GM12878 (cell line): ENCODE measurements around the gene FBLN5. TPM values are rescaled to one million over a fixed set of nuclear protein-coding genes. Genes with fewer than 3 reads are reported as not detected.

Source experiments
- ATAC-seq: fragments of 200-7000 bp; cut with Tn5 transposase; 3 replicates; pipeline ENCODE4 v1.9.1; 2020; ENCODE audit warnings: mild to moderate bottlenecking, moderate library complexity
- BruUV-seq: library from RNA; stranded (reverse); fragments of 400-500 nt; replicated peaks from 2 replicates; lab custom pipeline; 2021; lab: Mats Ljungman, UMichigan
- CTCF ChIA-PET: fragments of 300-600 bp; sonication (Branson Sonifier 250); formaldehyde crosslinking; extraction: SDS; loops from one replicate; lab custom pipeline; 2021; ENCODE audit warnings: inconsistent platforms; lab: Yijun Ruan, JAX
- POLR2A ChIA-PET: fragments of 350-600 bp; formaldehyde crosslinking; extraction: SDS; loops from one replicate; lab custom pipeline; 2021; ENCODE audit warnings: inconsistent platforms; lab: Charles Lee
- RAD21 ChIA-PET: fragments of 300-600 bp; sonication (Branson Sonifier 250); formaldehyde crosslinking; loops from one replicate; lab custom pipeline; 2023; ENCODE audit warnings: antibody characterized with exemption; ENCODE audit not compliant: unreplicated experiment; lab: Charles Lee
- SMC1A ChIA-PET: fragments of 300-600 bp; sonication (Branson Sonifier 250); formaldehyde crosslinking; loops from one replicate; lab custom pipeline; 2023; ENCODE audit not compliant: unreplicated experiment, uncharacterized antibody; lab: Charles Lee
- DNase-seq: peaks from one replicate; pipeline ENCODE4 v3.0.0-alpha.2; 2011; ENCODE audit warnings: low read depth, low spot score
- FAIRE-seq: peaks from 3 replicates; lab custom pipeline; 2011; peaks lifted over from hg19 to GRCh38; lab: Jason Lieb, UNC
- H2AFZ ChIP-seq: 2 replicates; pipeline ENCODE4 v1.6.0; 2011; ENCODE audit warnings: low read depth, low read length, control low read depth; ENCODE audit not compliant: control insufficient read depth
- H3K27ac ChIP-seq: 2 replicates; pipeline ENCODE4 v1.5.1; 2011; ENCODE audit warnings: control low read depth; ENCODE audit not compliant: control insufficient read depth, insufficient read depth
- H3K27me3 ChIP-seq, 2 experiments: replicated peaks in 1 of 2; 2 replicates each; pipeline versions ENCODE4 v1.6.0 to v1.6.1; 2011; ENCODE audit warnings: low read length in 1 of 2; ENCODE audit not compliant: control insufficient read depth in 2 of 2, insufficient read depth in 2 of 2
- H3K36me3 ChIP-seq, 2 experiments: 2 replicates each; pipeline ENCODE4 v1.5.1; 2011; ENCODE audit warnings: low read length in 1 of 2; ENCODE audit not compliant: control insufficient read depth in 2 of 2, insufficient read depth in 2 of 2
- H3K4me1 ChIP-seq: 2 replicates; pipeline ENCODE4 v1.6.1; 2011; ENCODE audit warnings: mild to moderate bottlenecking, low read length, moderate library complexity, mixed read lengths; ENCODE audit not compliant: control insufficient read depth, insufficient read depth
- H3K4me2 ChIP-seq: 2 replicates; pipeline ENCODE4 v1.6.0; 2011; ENCODE audit warnings: control low read depth; ENCODE audit not compliant: control insufficient read depth, insufficient read depth
- H3K4me3 ChIP-seq: fragments of 200-600 bp; sonication (generic); 2 replicates; pipeline ENCODE4 v1.5.1; 2016
- H3K79me2 ChIP-seq: 2 replicates; pipeline ENCODE4 v1.6.0; 2011; ENCODE audit warnings: low read length; ENCODE audit not compliant: control insufficient read depth, insufficient read depth
- H3K9ac ChIP-seq: 2 replicates; pipeline ENCODE4 v1.8.0; 2011; ENCODE audit warnings: low read length, control low read depth, mixed read lengths; ENCODE audit not compliant: control insufficient read depth, insufficient read depth
- H3K9me3 ChIP-seq: replicated peaks from 3 replicates; pipeline ENCODE4 v1.5.1; 2011; ENCODE audit warnings: mild to moderate bottlenecking, low read length; ENCODE audit not compliant: control insufficient read depth, insufficient read depth
- H4K20me1 ChIP-seq: 2 replicates; pipeline ENCODE4 v1.6.0; 2011; ENCODE audit not compliant: control insufficient read depth, insufficient read depth
- CBX3 ChIP-seq: fragments of 200-600 bp; sonication (generic); IDR thresholded peaks from 2 replicates; pipeline ENCODE4 v1.6.1; 2016; ENCODE audit warnings: low read depth, borderline replicate concordance
- CHD4 ChIP-seq: fragments of 200-600 bp; sonication (generic); IDR thresholded peaks from 2 replicates; pipeline ENCODE4 v1.6.1; 2016; ENCODE audit warnings: mild to moderate bottlenecking
- CUX1 ChIP-seq: IDR thresholded peaks from 2 replicates; pipeline ENCODE4 v1.6.1; 2012; ENCODE audit warnings: improper control_type of control experiment, low read depth, low read length; ENCODE audit not compliant: insufficient replicate concordance
- IKZF1 ChIP-seq: fragments of 450-650 bp; conservative IDR thresholded peaks from 2 replicates; pipeline ENCODE4 v1.6.1; 2017; ENCODE audit warnings: antibody characterized with exemption, mild to moderate bottlenecking
- LARP7 ChIP-seq: fragments of 450-650 bp; IDR thresholded peaks from 2 replicates; pipeline ENCODE4 v1.6.1; 2017; ENCODE audit warnings: mild to moderate bottlenecking
- PAX5 ChIP-seq: IDR thresholded peaks from 2 replicates; pipeline ENCODE4 v1.6.1; 2011; ENCODE audit warnings: low read depth, low read length, borderline replicate concordance
- POLR2AphosphoS5 ChIP-seq: IDR thresholded peaks from 2 replicates; pipeline ENCODE4 v1.6.1; 2011; ENCODE audit warnings: mild to moderate bottlenecking, low read length, inconsistent platforms
- POU2F2 ChIP-seq: IDR thresholded peaks from 3 replicates; pipeline ENCODE4 v1.6.1; 2011; ENCODE audit warnings: low read depth, mild to moderate bottlenecking, low read length, borderline replicate concordance
- ZNF592 ChIP-seq: fragments of 450-650 bp; IDR thresholded peaks from 2 replicates; pipeline ENCODE4 v1.6.1; 2017; ENCODE audit warnings: mild to moderate bottlenecking, moderate library complexity
- WGBS: methylation state at CpG from one replicate; pipeline ENCODE4 v1.1.6; 2016; ENCODE audit warnings: low lambda C conversion rate; ENCODE audit not compliant: insufficient replicate concordance, insufficient coverage; ENCODE audit errors: missing lambda C conversion rate; 5-methylcytosine and 5-hydroxymethylcytosine counted together
- in situ Hi-C: fragments of 300-500 bp; cut with MboI; formaldehyde crosslinking; loops from 9 replicates; pipeline ENCODE4 v1.14.3; 2018; ENCODE audit warnings: mixed read lengths
- intact Hi-C: fragments of 100-400 bp; cut with micrococcal nuclease; formaldehyde crosslinking; loops from one replicate; pipeline ENCODE4 v1.14.2; 2022; ENCODE audit not compliant: unreplicated experiment
- polyA plus RNA-seq, 11 experiments: library from polyadenylated mRNA; depleted of rRNA in 4 of 11; unstranded in 6 of 11; stranded (reverse) in 5 of 11; fragments of >200 nt; fragmentation: Nextera tagmentation in 4 of 11; fragmentation: Illumina TruSeq in 1 of 11; extraction: Ambion mirVana in 4 of 11; extraction: Trizol in 1 of 11; gene quantifications; 1 replicate in 1 of 11; 2 replicates in 10 of 11; pipeline versions ENCODE4 v1.2.1 to v1.2.3, GENCODE V29; 2011 to 2016; ENCODE audit warnings: inconsistent platforms in 2 of 11, missing spikeins in 2 of 11, low read depth in 1 of 11
- total RNA-seq, 4 experiments: library from RNA; depleted of rRNA in 3 of 4; stranded (reverse); fragments of >200 nt in 3 of 4; fragmentation: Illumina TruSeq in 1 of 4; extraction: Trizol in 1 of 4; gene quantifications; 2 replicates each; pipeline versions ENCODE4 v1.2.1 to v1.2.3, GENCODE V29; 2013 to 2021

Gene FBLN5
- total and polyA plus RNA-seq, 10 of the 15 experiments (the other 5 are each of a cell fraction or from before 2014, with no cell fraction given), result 0.03 to 0.64 (median 0.24) TPM

- peaks cover 28% of the 10 kb centered on the region for H3K4me1 ChIP-seq
- in situ Hi-C loops (no loop called here), intact Hi-C loops (no loop called here)
- ChIA-PET SMC1A (no interaction called here), RAD21 (no interaction called here), POLR2A (no interaction called here), CTCF (interaction anchor here (1.4 kb wide), 1 partner anchor 15 kb away, joined by 4 read pairs; no protein-coding TSS in a partner anchor)
- BruUV-seq, result no TSS peak
- FAIRE-seq (no peak), DNase-seq (no peak), ATAC-seq (no peak)
- 93% methylated on average over 6 of the region's 6 CpGs for WGBS
- no peaks in the 10 kb centered on the region for H3K27me3 ChIP-seq
- H2AFZ ChIP-seq, result no peak overlapping the region
- TF ChIP-seq POLR2AphosphoS5, result no peak
- TF ChIP-seq PAX5, result no peak
- no peak for TF ChIP-seq IKZF1
- TF ChIP-seq CHD4, result no peak
- no peak for TF ChIP-seq CBX3
- no peak for TF ChIP-seq LARP7
- no peak for TF ChIP-seq CUX1
- TF ChIP-seq ZNF592, result no peak
- TF ChIP-seq POU2F2, result no peak
- no peaks in the 10 kb centered on the region for H3K9me3 ChIP-seq
- no peak overlapping the region for H3K4me2 ChIP-seq
- H3K9ac ChIP-seq, result no peak overlapping the region
- no peak overlapping the region for H3K4me3 ChIP-seq
- no peaks in the 10 kb centered on the region for H3K79me2 ChIP-seq
- H4K20me1 ChIP-seq, result no peaks in the 10 kb centered on the region
- no peak overlapping the region for H3K27ac ChIP-seq
- H3K36me3 ChIP-seq, result no peaks in the 10 kb centered on the region
Observed at GRCh38 chr14:91876492-91876891, 71.0 kb downstream of the FBLN5 start.
